NCI-H1092 treated with DMSO at 0.1 percent for 48 hours (cell line): Measurements from ENCODE around the gene LMNA.
"Not testable (repeated sequence)": the region's sequence is repeated elsewhere in the genome, so short reads cannot be mapped to it uniquely, and the experiment has no call there.

Experiments
- DNase-seq: peaks from one replicate; lab custom pipeline; 2025; lab: John Stamatoyannopoulos, UW

Gene LMNA

DNA sequence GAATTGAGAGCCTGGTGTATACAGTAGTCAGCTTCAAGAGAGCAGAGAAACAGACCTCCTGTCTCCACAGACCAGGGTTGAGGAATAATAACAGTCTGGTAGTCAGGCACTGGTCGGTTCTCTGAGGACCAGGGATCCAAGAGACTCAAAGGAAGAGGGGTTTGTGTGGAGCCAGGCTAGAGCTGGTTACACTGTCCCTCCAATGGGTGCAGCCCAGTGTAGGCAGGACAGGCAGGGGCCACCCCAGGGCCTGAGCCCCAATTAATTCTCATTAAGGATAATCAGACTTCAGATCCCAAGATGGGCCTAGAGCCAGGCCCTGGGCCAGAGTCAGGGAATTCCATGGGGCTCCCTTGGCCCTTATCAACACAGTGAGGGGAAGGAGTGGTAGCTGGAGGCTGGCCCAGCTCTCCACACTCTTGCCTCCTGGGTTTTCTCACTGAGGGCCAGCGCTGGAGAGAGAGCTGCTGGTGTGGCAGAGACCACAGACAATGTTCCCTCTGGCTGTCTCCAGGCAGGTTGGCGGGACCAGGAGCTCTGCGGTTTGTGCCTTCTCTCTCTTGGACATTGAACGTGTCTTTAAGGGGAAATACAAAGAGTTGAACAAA is 48.0 kb downstream of the LMNA start:
- DNase-seq: no peak

DNA sequence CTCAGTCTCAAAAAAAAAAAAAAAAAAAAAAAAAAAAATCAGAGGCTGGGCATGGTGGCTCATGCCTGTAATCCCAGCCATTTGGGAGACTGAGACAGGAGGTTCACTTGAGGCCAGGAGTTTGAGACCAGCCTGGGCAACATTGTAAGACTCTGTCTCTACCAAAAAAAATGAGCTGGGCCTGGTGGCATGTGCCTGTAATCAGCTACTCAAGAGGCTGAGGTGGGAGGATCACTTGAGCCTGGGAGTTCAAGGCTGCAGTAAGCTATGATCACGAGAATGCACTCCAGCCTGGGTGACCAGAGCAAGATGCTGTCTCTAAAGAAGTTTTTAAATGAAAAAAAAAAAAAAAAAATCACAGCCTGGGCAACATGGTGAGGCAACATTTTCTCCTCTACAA is 49.2 kb downstream of the LMNA start:
- no peak for DNase-seq

- no peak for DNase-seq
These were observed 49.8 kb downstream of the LMNA start for GRCh38 chr1:156164125-156164831.

DNA sequence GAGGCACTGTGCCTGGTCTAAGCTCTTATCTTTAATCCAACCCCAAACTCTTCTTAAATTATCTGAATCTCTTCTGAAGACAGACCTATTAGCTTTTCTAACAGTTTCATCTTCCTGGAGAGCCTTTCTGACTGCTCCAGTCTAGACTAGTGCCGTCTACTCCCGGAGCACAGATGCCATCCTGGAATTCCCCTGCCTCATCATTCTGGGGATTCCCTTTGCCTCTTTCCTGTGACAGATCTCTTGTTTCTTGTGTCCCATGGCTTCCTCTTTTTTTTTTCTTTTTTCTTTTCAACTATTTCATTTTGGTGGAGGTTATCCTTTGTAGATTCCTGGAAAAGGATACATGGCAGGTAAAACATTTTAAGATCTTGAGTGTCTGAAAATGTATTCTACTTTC is 50.6 kb downstream of the LMNA start:
- DNase-seq: no peak

DNA sequence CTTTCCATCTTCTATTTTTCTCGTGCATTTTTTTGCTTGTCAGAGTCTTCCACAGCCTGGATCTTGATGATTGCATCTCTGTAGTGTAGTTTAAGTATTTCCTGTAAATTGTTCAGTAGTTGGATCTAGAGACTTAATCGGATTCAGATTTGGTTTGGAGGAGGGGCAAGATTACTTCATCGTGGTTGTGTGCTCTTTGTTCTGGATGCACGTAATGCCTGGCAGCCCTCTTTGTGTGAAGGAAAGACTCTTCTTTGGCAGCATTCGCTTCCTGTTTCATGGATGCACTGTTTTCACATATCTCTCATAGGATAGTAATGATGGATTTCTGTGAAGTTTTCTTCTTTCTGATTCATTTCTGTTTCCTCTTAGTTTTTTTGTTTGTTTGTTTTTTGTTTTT is 53.0 kb downstream of the LMNA start:
- no peak for DNase-seq

DNA sequence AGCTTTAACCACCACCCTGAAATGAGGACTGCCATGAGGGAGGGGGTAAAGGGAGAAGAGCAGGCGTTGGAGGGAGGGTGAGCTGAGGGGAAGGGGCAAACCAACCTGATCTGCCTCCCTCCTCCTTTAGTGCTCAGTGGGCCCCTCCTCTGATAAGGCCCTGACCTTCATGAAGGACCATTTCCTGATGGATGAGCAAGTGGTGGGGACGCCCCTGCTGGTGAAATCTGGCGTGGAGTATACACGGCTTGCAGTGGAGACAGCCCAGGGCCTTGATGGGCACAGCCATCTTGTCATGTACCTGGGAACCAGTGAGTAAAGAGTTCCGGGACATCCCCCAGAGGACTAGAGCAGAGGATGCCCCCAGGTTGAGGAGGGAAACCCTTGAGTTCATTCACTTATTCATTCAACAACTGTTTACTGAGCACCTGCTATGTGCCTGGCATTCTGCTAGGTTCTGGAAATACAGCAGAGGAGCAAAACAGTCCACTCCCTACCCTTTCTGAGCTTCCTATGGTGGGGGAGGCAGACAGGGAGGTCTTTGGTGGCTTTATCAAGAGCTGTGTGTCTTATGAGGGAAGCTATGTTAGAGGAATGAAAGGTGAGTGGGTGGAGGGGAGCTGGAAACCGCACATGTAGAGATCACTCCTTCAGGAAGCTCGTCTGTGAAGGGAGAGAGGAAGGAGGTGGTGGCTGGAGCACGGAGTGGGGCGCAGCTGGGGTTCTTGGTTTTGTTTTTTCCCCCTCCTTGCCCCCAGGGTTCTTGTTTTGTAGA is 58.4 kb downstream of the LMNA start:
- no peak for DNase-seq

DNA sequence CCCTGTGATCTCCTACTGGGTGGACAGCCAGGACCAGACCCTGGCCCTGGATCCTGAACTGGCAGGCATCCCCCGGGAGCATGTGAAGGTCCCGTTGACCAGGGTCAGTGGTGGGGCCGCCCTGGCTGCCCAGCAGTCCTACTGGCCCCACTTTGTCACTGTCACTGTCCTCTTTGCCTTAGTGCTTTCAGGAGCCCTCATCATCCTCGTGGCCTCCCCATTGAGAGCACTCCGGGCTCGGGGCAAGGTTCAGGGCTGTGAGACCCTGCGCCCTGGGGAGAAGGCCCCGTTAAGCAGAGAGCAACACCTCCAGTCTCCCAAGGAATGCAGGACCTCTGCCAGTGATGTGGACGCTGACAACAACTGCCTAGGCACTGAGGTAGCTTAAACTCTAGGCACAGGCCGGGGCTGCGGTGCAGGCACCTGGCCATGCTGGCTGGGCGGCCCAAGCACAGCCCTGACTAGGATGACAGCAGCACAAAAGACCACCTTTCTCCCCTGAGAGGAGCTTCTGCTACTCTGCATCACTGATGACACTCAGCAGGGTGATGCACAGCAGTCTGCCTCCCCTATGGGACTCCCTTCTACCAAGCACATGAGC is 62.2 kb downstream of the LMNA start:
- no peak for DNase-seq

- no peak for DNase-seq
These were observed 63.6 kb downstream of the LMNA start for GRCh38 chr1:156177919-156178654.

DNA sequence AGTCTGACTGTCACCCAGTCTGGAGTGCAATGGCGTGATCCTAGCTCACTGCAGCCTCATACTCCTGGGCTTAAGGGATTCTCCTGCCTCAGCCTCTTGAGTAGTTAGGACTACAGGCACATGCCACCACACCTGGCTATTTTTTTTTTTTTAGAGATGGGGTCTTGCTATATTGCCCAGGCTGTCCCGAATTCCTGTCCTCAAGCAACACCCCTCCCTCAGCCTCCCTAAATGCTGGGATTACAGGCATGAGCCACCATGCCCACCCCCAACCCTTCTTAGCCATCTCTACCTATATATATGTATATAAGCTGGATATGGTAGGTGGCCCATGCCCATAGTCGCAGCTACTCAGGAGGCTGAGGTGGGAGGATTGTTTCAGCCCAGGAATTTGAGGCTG is 66.0 kb downstream of the LMNA start:
- DNase-seq: no peak

GRCh38 chr1:156181391-156181924 is 66.9 kb downstream of the LMNA start:
- not testable (repeated sequence) for DNase-seq

DNA sequence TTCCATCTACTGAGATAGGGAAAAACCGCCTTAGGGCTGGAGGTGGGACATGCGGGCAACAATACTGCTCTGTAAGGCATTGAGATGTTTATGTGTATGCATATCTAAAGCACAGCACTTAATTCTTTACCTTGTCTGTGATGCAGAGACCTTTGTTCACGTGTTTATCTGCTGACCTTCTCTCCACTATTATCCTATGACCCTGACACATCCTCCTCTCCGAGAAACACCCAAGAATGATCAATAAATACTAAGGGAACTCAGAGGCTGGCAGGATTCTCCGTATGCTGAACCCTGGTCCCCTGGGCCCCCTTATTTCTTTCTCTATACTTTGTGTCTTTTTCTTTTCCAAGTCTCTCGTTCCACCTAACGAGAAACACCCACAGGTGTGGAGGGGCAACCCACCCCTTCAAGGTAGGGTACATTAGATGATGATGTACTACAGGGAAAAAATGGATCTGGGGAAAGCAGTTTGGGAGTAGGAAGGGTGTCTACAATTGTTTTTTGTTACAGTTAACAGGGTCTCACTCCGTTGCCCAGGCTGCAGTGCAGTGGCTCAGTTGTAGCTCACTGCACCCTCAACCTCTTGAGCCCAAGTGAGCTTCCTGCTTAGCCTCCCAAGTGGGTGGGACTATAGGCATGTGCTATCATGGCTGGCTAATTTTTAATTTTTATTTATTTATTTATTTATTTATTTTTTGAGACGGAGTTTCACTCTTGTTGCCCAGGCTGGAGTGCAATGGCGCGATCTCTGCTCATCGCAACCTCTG is 67.7 kb downstream of the LMNA start:
- not testable (repeated sequence) for DNase-seq

GRCh38 chr1:156186347-156187177 is 72.1 kb downstream of the LMNA start:
- not testable (repeated sequence) for DNase-seq
